Measurements from ENCODE around the gene ZGPAT.

The ZGPAT gene

DNA sequence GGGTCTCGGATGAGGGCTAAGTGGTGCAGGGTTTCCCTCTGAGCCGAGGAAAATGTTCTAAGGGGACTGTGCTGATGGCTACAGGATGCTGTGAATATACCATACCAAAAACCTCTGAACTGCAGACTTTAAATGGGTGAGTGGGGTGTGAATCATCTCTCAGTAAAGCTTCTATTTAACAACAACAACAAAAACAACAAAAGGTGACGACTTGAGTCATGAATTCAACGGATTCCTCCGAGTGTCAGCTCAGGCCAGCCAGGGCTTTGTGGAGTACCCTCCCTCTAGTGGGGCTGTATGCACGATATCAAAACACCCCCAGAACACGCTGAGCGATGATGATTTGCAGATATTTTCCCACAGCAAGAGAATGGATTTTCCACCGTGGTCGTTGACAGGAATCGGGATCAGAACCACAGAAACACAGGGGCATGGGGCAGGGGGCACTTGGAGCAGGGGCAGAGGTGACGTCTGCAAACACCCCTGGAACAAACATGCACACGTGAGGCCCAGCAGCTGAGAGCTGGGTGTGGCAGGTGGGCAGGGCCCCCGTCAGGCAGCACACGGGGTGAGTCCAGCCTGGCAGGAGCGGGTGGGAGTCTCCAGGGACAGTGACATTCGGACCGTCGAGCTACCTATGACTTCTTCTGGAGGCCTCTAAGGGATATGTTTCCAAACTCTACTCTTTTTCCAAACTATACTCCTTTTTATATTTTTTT, 70.4 kb downstream of the ZGPAT start:
- DNase-seq: no peak

DNA sequence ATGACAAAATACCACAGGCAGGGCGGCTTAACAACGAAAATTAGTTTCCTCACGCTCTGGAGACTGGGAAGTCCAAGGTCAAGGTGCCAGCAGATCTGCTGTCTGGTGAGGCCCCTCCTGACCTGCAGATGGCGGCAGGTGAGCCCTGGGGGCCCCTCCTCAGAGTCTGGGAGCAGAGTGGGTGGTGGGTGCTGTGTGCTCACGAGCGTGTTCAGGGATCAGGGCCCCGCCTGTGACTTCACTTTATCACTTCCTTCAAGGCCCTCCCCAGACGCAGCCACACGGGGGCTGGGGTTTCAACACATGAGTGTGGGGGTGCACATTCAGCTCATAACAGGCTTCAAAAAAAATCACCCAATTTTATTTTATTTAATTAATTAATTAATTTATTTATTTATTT, 71.0 kb downstream of the ZGPAT start:
- no peak for DNase-seq

DNA sequence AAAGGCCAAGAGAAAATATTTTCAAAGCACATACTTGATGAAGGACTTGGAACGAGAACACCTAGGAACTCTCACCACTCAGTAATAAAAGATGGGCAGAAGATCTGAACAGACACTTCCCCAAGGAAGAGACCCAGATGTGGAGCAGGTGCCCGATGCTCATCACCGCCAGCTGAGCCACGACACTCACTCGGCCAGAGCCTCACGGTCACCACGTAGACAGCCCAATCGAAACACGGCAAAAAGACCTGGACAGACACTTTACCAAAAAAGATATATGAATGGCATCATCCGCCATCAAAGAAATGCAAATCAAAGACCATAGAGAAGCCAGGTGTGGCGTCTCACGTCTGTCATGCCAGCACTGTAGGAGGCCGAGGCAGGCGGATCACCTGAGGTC, 73.3 kb downstream of the ZGPAT start:
- DNase-seq: no peak

DNA sequence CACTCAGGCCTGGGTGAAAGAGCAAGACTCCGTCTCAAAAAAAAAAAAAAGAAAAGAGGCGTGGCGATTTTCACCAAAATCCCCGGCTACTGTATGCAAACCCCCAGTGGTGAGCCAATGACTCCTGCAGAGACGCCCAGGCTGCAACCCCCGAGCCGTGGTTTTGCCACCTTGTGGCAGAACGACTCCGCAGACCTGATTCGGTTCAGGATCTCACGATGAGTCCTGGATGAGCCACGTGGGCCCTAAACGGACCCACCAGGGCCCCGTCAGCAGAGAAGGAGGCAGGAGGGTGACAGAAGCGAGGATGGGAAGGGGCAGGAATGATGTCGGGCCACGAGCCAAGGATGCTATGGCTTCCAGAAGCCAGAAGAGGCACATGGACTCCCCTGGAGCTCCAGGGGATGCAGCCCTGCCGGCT, 74.2 kb downstream of the ZGPAT start:
- no peak for DNase-seq

DNA sequence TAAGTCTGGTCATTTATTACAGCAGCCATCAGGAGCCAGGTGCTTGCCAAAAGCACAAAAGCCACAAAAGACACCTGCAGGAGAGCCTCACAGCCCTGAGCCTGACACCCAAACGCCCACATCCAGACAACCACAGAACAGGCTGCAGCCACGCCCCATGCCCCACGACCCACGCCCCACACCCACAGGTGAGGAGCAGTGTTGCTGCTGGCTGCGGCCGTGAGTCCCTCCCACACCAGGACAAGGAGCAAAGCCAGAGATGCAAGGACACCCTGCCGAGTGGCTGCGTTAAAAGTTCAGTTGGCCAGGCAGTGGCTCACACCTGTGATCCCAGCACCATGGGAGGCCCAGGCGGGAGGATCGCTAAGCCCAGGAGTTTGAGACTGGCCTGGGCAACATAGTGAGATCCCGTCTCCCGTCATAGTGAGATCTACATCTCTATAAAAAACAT, 74.7 kb downstream of the ZGPAT start:
- no peak for DNase-seq

DNA sequence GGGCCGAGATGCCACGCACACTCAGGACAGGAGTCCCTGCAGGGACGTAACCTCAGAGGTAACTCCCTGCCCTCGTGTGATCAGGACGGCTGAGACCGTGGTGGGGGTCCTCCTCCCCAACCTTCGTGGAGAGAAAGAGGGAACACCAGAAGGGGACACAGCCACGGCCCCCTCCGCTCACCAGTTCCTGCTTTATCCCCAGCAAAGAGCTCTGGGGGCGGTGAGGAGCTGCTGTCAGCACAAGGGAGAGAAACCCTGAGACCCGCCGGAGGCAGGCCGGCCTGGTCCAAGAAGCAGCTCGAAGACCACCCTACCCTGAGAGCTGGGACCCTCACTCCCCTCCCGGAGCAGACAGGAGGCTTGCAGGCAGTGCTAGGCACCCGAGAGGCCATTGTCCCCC, 76.1 kb downstream of the ZGPAT start:
- no peak for DNase-seq

DNA sequence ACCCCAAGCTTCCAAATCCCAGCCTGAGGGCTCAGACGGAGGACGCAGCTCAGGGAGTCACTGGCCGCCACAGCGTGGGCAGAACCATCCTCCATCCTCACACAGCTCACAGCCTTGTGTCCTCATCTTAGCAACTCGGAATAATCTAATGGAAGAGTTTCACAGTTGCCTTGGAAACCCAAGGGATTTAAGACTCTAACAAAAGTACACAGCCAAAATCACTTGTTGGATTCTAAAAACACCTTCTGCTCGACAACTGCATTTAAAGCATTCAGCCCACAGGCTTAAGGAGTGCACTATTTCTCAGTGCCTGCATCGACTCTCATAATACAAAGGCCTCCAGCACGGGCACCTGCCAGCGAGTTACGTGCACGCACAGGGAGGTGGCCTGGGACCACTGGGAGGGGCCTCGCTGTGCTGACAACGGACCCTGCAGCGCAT, 77.9 kb downstream of the ZGPAT start:
- DNase-seq: peak in 3 of 51 donors; percentile 5 to 58 (median 39)
